Stimulated activated effector memory CD8-positive, alpha-beta T cell treated with anti-CD3 and anti-CD28 coated beads, Interleukin-12 subunit alpha, Interleukin-12 subunit beta, amount 100 ng/mL, for 72 hours (primary cell): Measurements from ENCODE around the gene PRKCSH.
"Not testable (repeated sequence)": the region's sequence is repeated elsewhere in the genome, so short reads cannot be mapped to it uniquely, and the experiment has no call there.

Experiments
- ATAC-seq: fragments of 150-1000 bp; cut with Tn5 transposase; 2 replicates; pipeline ENCODE4 v1.10.0; 2021
- DNase-seq, 2 donors: peaks; one replicate each; pipeline ENCODE4 v3.0.0; 2021 to 2022; ENCODE audit warnings: low spot score in 2 of 2
- H3K27ac Mint-ChIP-seq: one replicate; pipeline ENCODE4 v1.8.0; 2022; ENCODE audit warnings: mild to moderate bottlenecking, mixed read lengths
- H3K36me3 Mint-ChIP-seq: one replicate; pipeline ENCODE4 v1.8.0; 2022; ENCODE audit warnings: mild to moderate bottlenecking, mixed read lengths
- H3K4me1 Mint-ChIP-seq: one replicate; pipeline ENCODE4 v1.8.0; 2022; ENCODE audit warnings: mixed read lengths
- H3K4me3 Mint-ChIP-seq: one replicate; pipeline ENCODE4 v1.8.0; 2022; ENCODE audit warnings: mild to moderate bottlenecking, mixed read lengths
- H3K9me3 Mint-ChIP-seq: one replicate; pipeline ENCODE4 v1.8.0; 2022; ENCODE audit warnings: mixed read lengths

The PRKCSH gene

GRCh38 chr19:11453468-11454341, 18.3 kb downstream of the PRKCSH start:
- no peak for ATAC-seq
- no peaks in the 10 kb centered on the region for H3K4me1 Mint-ChIP-seq
- H3K27ac Mint-ChIP-seq = no peak overlapping the region
- H3K4me3 Mint-ChIP-seq = no peak overlapping the region
- peaks cover 24% of the 10 kb centered on the region for H3K36me3 Mint-ChIP-seq
- H3K9me3 Mint-ChIP-seq = no peaks in the 10 kb centered on the region
- DNase-seq = no peak

DNA sequence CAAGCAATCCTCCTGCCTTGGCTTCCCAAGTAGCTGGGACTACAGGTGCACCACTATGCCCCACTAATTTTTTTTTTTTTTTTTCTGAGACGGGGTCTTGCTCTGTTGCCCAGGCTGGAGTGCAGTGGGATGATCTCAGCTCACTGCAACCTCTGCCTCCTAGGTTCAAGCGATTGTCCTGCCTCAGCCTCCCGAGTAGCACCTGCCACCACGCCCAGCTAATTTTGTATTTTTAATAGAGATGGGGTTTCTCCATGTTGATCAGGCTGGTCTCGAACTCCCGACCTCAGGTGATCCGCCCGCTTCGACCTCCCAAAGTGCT, 19.8 kb downstream of the PRKCSH start:
- not testable (repeated sequence) for H3K9me3 Mint-ChIP-seq, H3K36me3 Mint-ChIP-seq, DNase-seq, ATAC-seq, H3K27ac Mint-ChIP-seq, H3K4me1 Mint-ChIP-seq, H3K4me3 Mint-ChIP-seq

GRCh38 chr19:11456659-11457058, 21.2 kb downstream of the PRKCSH start:
- no peak overlapping the region for H3K4me3 Mint-ChIP-seq
- DNase-seq = no peak
- no peaks in the 10 kb centered on the region for H3K9me3 Mint-ChIP-seq
- no peak for ATAC-seq
- H3K4me1 Mint-ChIP-seq = no peaks in the 10 kb centered on the region
- H3K27ac Mint-ChIP-seq = no peak overlapping the region
- H3K36me3 Mint-ChIP-seq = no peaks in the 10 kb centered on the region

DNA sequence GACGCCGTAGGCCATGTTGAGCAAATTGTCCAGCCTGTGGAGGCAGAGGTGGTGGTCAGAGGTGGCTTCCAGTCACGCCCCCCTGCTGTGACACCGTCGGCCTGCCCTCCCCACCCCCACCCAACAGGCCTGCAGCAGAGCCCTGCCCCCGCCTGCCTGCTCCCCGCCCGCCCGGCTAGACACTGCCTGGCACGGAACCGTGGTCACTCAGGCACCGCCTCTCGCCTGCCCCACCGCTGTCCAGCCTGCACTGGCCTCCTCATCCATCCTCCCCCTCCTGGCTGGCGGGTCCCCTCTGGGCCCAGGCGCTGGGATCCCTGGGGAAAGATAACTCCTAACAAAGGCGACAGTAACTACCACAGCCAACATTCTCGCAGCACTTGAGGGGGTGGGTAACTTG, 21.7 kb downstream of the PRKCSH start:
- Mint-ChIP-seq H3K9me3 (no peaks in the 10 kb centered on the region), H3K27ac (no peak overlapping the region), H3K36me3 (no peaks in the 10 kb centered on the region), H3K4me3 (no peak overlapping the region), H3K4me1 (no peaks in the 10 kb centered on the region)
- ATAC-seq = no peak
- DNase-seq = no peak

- DNase-seq (no peak), ATAC-seq (no peak)
- H3K4me1 Mint-ChIP-seq = no peaks in the 10 kb centered on the region
- no peaks in the 10 kb centered on the region for H3K9me3 Mint-ChIP-seq
- no peak overlapping the region for H3K27ac Mint-ChIP-seq
- no peak overlapping the region for H3K4me3 Mint-ChIP-seq
- H3K36me3 Mint-ChIP-seq = no peaks in the 10 kb centered on the region
These were observed 22.4 kb downstream of the PRKCSH start for GRCh38 chr19:11457831-11458230.

DNA sequence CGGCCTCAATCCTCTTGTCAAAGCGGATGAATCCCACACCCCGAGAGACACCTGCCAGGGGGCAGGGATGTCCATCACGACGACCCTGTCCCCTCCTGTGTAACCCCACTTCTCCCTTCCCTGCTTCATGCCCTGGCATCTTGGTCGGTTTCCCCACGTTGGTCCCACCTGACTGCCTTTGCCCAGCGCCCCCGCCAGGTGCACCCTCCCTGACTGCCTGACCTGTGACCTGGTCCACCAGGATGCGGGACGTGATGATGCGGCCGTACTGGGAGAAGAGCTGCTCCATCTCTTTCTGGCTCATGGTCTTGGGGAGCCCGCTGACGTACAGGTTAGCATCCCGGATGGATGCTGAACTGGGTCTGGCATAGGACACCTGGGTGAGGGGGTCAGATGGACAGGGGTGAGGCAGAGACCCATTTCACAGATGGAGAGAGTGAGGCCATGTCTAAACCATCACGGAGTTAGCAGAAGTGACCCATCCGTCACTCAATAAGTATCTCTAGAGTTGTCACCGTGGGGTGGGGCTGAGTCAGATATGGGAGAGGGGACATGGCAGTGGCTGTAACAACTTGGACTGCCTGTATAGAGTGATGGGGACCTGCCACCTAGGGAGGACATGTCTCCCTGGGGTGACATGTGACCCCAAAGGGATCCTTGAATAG, 22.9 kb downstream of the PRKCSH start:
- H3K4me3 Mint-ChIP-seq = no peak overlapping the region
- DNase-seq = no peak
- no peaks in the 10 kb centered on the region for H3K36me3 Mint-ChIP-seq
- H3K9me3 Mint-ChIP-seq = no peaks in the 10 kb centered on the region
- peaks cover 3% of the 10 kb centered on the region for H3K4me1 Mint-ChIP-seq
- H3K27ac Mint-ChIP-seq = no peak overlapping the region
- no peak for ATAC-seq

DNA sequence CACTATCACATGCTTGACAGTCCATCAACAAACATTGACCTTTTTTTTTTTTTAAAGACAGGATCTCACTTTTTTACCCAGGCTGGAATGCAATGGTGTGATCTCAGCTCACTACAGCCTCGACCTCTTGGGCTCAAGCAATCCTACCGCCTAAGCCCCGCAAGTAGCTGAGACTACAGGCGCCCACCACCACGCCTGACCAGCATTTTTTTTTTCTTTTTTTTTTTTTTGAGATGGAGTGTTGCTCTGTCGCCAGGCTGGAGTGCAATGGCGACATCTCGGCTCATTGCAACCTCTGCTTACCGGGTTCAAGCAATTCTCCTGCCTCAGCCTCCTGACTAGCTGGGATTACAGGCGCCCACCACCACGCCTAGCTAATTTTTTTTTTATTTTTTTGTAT, 23.5 kb downstream of the PRKCSH start:
- H3K9me3 Mint-ChIP-seq, H3K36me3 Mint-ChIP-seq, DNase-seq, H3K4me3 Mint-ChIP-seq, H3K27ac Mint-ChIP-seq, ATAC-seq, H3K4me1 Mint-ChIP-seq: not testable (repeated sequence)

GRCh38 chr19:11460207-11460606, 24.8 kb downstream of the PRKCSH start:
- no peak for DNase-seq
- H3K36me3 Mint-ChIP-seq = no peaks in the 10 kb centered on the region
- no peak overlapping the region for H3K27ac Mint-ChIP-seq
- ATAC-seq = no peak
- no peaks in the 10 kb centered on the region for H3K9me3 Mint-ChIP-seq
- H3K4me3 Mint-ChIP-seq = no peak overlapping the region
- H3K4me1 Mint-ChIP-seq = peaks cover 5% of the 10 kb centered on the region

- Mint-ChIP-seq H3K4me3 (no peak overlapping the region), H3K9me3 (no peaks in the 10 kb centered on the region), H3K4me1 (peaks cover 5% of the 10 kb centered on the region), H3K27ac (no peak overlapping the region), H3K36me3 (no peaks in the 10 kb centered on the region)
- DNase-seq (no peak), ATAC-seq (no peak)
These were observed 26.0 kb downstream of the PRKCSH start for GRCh38 chr19:11461453-11461852.

DNA sequence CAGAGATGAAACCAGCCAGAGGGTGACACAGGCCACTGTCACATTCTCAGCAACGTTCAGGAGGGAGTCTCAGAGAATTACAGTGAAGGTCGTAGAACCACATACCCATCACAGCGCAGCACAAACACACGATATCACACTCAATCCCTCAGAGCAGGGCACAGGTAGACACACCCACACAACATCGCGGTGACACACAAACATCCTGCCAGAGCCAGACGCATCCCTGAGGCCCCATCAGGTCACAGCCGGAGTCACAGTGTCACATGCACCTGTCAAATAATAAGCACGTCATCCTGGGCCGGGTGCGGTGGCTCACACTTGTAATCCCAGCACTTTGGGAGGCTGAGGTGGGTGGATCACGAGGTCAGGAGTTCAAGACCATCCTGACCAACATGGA, 28.0 kb downstream of the PRKCSH start:
- H3K36me3 Mint-ChIP-seq = no peaks in the 10 kb centered on the region
- ATAC-seq = peak; percentile 77

GRCh38 chr19:11464333-11465265, 29.2 kb downstream of the PRKCSH start:
- peaks cover 5% of the 10 kb centered on the region for H3K4me1 Mint-ChIP-seq
- no peak overlapping the region for H3K4me3 Mint-ChIP-seq
- H3K36me3 Mint-ChIP-seq = no peaks in the 10 kb centered on the region
- H3K9me3 Mint-ChIP-seq = no peaks in the 10 kb centered on the region
- DNase-seq (no peak), ATAC-seq (peak; percentile 55)
- H3K27ac Mint-ChIP-seq = no peak overlapping the region

More for the DNA sequence above, 28.0 kb downstream of the PRKCSH start:
- H3K9me3 Mint-ChIP-seq = no peaks in the 10 kb centered on the region
- peaks cover 5% of the 10 kb centered on the region for H3K4me1 Mint-ChIP-seq
- H3K4me3 Mint-ChIP-seq = no peak overlapping the region
- no peak for DNase-seq
- H3K27ac Mint-ChIP-seq = no peak overlapping the region

DNA sequence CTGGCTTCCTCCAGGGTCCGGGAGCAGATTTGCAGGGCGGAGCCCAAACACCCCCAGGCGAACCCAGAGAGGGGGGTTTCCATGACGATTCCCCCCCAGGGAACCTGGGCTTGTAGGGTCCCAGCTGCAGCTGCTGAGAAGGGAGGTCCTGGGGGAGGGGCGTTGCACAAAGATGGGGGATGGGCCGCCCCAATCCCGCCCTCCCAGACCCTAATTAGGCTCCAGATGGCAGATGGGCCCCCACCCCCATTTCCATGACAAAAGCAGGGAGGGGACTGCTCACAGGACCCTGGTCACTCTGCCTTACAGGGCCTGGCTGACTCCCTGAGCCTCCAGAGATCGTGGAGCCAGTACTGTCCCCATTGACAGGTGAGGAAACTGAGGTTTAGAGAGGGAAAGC, 30.2 kb downstream of the PRKCSH start:
- DNase-seq (no peak), ATAC-seq (no peak)
- Mint-ChIP-seq H3K4me3 (no peak overlapping the region), H3K9me3 (no peaks in the 10 kb centered on the region), H3K36me3 (no peaks in the 10 kb centered on the region), H3K27ac (no peak overlapping the region), H3K4me1 (peaks cover 5% of the 10 kb centered on the region)

DNA sequence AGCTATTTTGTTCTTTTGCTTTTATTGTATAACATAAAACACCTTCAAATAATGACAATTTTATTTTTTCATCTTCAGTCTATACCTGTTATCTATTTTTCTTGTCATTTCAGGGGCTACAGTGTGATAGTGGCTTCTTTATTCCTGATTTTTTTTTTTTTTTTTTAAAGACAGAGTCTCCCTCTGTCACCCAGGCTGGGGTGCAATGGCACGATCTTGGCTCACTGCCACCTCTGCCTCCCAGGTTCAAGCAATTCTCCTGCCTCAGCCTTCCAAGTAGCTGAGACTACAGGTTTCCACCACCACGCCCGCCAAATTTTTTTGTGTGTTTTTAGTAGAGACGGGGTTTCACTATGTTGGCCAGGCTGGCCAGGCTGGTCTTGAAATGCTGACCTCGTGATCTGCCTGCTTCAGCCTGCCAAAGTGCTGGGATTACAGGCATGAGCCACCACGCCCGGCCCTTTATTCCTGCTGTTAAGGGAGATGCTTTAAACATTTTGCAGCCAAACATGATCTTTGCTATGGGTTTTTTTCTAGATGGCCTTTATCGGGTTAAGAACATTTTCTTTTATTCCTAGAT, 32.9 kb downstream of the PRKCSH start:
- not testable (repeated sequence) for H3K27ac Mint-ChIP-seq, H3K36me3 Mint-ChIP-seq, H3K4me3 Mint-ChIP-seq, ATAC-seq, H3K4me1 Mint-ChIP-seq, H3K9me3 Mint-ChIP-seq, DNase-seq

DNA sequence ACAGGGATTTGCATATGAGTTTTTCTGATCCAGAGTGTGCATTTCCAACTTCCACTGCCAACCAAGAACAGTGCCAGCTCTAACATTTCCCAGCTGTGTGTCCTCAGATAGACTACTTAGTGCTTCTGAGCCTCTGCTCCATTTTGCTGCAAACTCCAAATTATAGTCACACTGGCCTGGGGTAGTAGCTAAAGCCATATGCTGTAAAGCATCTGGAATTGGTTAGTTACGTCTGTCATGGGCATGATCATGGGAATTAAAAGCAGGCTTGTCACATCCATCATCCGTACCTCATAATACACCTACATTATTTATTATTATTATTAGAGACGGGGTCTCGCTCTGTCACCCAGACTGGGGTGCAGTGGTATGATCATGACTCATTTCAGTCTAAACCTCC, 38.3 kb downstream of the PRKCSH start:
- no peak for DNase-seq
- Mint-ChIP-seq H3K9me3 (no peaks in the 10 kb centered on the region), H3K27ac (no peak overlapping the region), H3K4me3 (no peak overlapping the region), H3K36me3 (no peaks in the 10 kb centered on the region), H3K4me1 (peaks cover 5% of the 10 kb centered on the region)
- ATAC-seq = peak; percentile 31

GRCh38 chr19:11475343-11475742, 39.9 kb downstream of the PRKCSH start:
- not testable (repeated sequence) for H3K27ac Mint-ChIP-seq, ATAC-seq, H3K4me3 Mint-ChIP-seq, H3K9me3 Mint-ChIP-seq, DNase-seq, H3K36me3 Mint-ChIP-seq
- peaks cover 12% of the 10 kb centered on the region for H3K4me1 Mint-ChIP-seq
